Progenitor cell of endocrine pancreas (in vitro differentiated cells): ENCODE results near the gene DGKG. TPM values are rescaled to one million over a fixed set of nuclear protein-coding genes. Genes with fewer than 3 reads are reported as not detected.

Experiments used
- DNase-seq: peaks from one replicate; pipeline ENCODE4 v3.0.0; 2021; ENCODE audit warnings: low spot score; ENCODE audit not compliant: unreplicated experiment
- H3K27ac Mint-ChIP-seq: 2 replicates; pipeline ENCODE4 v1.8.0; 2021; ENCODE audit warnings: mild to moderate bottlenecking, moderate library complexity, mixed read lengths
- H3K27me3 Mint-ChIP-seq: 2 replicates; pipeline ENCODE4 v1.8.0; 2021; ENCODE audit warnings: mixed read lengths
- H3K36me3 Mint-ChIP-seq: 2 replicates; pipeline ENCODE4 v1.8.0; 2022; ENCODE audit warnings: mixed read lengths; ENCODE audit not compliant: insufficient read depth
- H3K4me1 Mint-ChIP-seq: 2 replicates; pipeline ENCODE4 v1.8.0; 2021; ENCODE audit warnings: low read depth, mixed read lengths
- H3K4me3 Mint-ChIP-seq: 2 replicates; pipeline ENCODE4 v1.8.0; 2021; ENCODE audit warnings: low read depth, mild to moderate bottlenecking, moderate library complexity, mixed read lengths
- H3K9me3 Mint-ChIP-seq: 2 replicates; pipeline ENCODE4 v1.8.0; 2021; ENCODE audit warnings: low read depth, mixed read lengths
- total RNA-seq: library from RNA; stranded (reverse); gene quantifications from 2 replicates; pipeline ENCODE4 v1.2.1, GENCODE V29; 2021
- TF ChIP-seq, protein P1 (sequence below): fragments of 200-600 bp; sonication (generic); IDR thresholded peaks from one replicate; pipeline ENCODE4 v1.5.0; 2021; ENCODE audit warnings: antibody characterized with exemption, mild to moderate bottlenecking; ENCODE audit not compliant: unreplicated experiment

Gene DGKG
- total RNA-seq, 1 donor from 2014 or later, result 0.17 TPM

DNA sequence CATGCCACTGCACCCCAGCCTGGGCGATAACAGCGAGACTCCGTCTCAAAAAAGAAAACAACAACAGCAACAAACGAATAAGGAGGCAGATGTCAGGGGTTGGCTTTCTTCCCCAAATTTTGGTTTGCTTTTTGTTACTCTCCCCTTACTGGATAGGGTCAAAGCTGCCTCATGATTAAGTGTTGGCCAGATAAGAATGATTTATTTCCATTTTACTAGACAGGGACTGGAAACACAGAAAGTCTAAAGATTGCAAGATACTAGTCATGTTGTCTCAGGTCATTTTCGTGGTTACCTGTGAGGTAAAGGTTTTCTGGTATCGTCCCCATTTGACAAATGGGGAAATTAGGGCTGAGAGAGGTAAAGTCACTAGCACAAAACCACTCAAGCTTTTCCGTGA lies 234.6 kb downstream of the DGKG start:
- TF ChIP-seq, protein P1, sequence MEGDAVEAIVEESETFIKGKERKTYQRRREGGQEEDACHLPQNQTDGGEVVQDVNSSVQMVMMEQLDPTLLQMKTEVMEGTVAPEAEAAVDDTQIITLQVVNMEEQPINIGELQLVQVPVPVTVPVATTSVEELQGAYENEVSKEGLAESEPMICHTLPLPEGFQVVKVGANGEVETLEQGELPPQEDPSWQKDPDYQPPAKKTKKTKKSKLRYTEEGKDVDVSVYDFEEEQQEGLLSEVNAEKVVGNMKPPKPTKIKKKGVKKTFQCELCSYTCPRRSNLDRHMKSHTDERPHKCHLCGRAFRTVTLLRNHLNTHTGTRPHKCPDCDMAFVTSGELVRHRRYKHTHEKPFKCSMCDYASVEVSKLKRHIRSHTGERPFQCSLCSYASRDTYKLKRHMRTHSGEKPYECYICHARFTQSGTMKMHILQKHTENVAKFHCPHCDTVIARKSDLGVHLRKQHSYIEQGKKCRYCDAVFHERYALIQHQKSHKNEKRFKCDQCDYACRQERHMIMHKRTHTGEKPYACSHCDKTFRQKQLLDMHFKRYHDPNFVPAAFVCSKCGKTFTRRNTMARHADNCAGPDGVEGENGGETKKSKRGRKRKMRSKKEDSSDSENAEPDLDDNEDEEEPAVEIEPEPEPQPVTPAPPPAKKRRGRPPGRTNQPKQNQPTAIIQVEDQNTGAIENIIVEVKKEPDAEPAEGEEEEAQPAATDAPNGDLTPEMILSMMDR, result no peak
- peaks cover 4% of the 10 kb centered on the region for H3K27me3 Mint-ChIP-seq
- no peak overlapping the region for H3K27ac Mint-ChIP-seq
- DNase-seq, result no peak
- H3K36me3 Mint-ChIP-seq, result no peaks in the 10 kb centered on the region
- H3K4me3 Mint-ChIP-seq, result no peak overlapping the region
- no peaks in the 10 kb centered on the region for H3K9me3 Mint-ChIP-seq
- peaks cover 14% of the 10 kb centered on the region for H3K4me1 Mint-ChIP-seq

DNA sequence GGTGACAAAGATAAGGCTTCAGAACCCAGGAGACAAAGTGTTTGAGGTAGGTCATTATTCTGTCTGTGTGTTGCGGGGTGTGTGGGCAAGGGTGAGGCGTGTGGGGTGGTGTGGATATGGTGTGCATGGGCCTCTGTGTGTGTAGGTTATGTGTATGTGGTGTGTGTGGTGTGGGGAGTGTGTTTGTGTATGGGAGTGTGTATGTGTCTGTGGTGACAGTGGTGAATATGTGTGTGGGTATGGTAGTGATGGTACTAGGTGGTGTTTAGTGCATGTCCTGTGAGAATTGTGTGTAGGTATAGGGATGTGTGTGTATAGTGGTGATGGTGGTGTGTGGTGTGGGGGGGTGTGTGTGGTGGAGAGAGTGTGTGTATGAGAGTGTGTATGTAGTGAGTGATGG lies 236.9 kb downstream of the DGKG start:
- no peak overlapping the region for H3K27ac Mint-ChIP-seq
- no peaks in the 10 kb centered on the region for H3K9me3 Mint-ChIP-seq
- no peak for DNase-seq
- H3K4me3 Mint-ChIP-seq, result no peak overlapping the region
- H3K36me3 Mint-ChIP-seq, result no peaks in the 10 kb centered on the region
- TF ChIP-seq, protein P1, result no peak
- peaks cover 3% of the 10 kb centered on the region for H3K27me3 Mint-ChIP-seq
- peaks cover 17% of the 10 kb centered on the region for H3K4me1 Mint-ChIP-seq

DNA sequence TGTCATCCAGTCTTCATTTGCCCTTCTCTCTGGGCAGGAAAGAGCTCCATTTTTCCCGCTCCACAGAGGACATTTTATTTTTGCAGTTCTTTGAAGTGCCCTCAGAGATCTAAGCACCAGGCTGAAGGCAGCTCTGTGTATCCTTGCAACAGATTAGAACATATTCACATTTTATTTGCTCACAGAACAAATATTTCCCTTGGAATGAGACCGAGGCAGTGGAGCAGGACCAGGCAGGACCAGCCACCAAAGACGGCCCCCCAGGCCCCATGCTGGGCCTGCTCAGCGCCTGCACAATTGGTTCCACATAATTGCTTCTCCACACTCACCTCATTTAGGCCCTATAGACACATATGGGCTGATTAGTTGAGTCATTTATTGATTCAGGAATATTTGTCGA lies 237.4 kb downstream of the DGKG start:
- peaks cover 3% of the 10 kb centered on the region for H3K27me3 Mint-ChIP-seq

DNA sequence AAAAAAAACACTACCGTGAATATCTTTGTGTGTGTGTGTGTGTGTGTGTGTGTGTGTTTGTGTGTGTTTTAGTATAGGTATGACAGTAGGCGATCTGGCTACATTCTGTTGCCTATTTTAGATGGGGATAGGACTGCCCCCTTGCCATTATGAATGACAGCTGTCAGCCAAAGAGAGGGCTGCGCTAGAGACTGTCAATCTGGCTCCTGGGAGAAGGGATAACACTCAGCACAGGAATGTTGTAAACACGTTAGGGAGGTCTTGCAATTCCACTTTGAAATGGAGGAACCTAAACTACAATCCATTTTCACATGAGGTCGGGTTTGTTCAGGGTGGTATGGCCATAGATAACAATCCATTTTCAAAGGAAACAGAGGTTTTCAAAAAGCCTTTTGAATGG lies 239.0 kb downstream of the DGKG start:
- H3K4me3 Mint-ChIP-seq, result no peak overlapping the region
- no peak for DNase-seq
- H3K36me3 Mint-ChIP-seq, result no peaks in the 10 kb centered on the region
- H3K27me3 Mint-ChIP-seq, result peaks cover 3% of the 10 kb centered on the region
- no peaks in the 10 kb centered on the region for H3K9me3 Mint-ChIP-seq
- peaks cover 17% of the 10 kb centered on the region for H3K4me1 Mint-ChIP-seq
- TF ChIP-seq, protein P1, result no peak
- H3K27ac Mint-ChIP-seq, result no peak overlapping the region

More for the DNA sequence above, 237.4 kb downstream of the DGKG start:
- TF ChIP-seq, protein P1, result no peak
- Mint-ChIP-seq H3K36me3 (no peaks in the 10 kb centered on the region), H3K4me3 (no peak overlapping the region), H3K27ac (no peak overlapping the region), H3K4me1 (peaks cover 17% of the 10 kb centered on the region), H3K9me3 (no peaks in the 10 kb centered on the region)
- no peak for DNase-seq

DNA sequence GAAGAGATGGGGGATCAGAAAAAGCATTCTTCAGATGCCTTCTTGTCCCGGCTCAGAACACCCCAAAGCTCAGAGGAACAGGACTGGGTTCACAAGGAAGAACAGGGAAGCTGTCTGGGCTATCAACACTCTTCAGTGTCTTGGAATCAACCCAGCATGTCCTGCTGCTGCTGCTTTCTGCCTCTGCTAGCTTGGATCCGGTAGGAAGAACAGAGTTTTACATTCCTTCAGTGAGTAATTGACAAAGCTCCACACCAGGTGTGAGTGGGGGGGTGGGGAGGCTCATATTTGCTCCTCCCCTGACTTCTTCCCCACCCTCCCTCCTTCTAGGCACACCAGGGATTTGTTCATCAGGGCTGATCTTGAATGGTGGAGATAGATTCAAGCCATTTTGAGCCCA lies 240.1 kb downstream of the DGKG start:
- peaks cover 3% of the 10 kb centered on the region for H3K27me3 Mint-ChIP-seq
- peaks cover 22% of the 10 kb centered on the region for H3K4me1 Mint-ChIP-seq
- no peaks in the 10 kb centered on the region for H3K9me3 Mint-ChIP-seq
- TF ChIP-seq, protein P1, result no peak
- no peak overlapping the region for H3K27ac Mint-ChIP-seq
- no peak for DNase-seq
- no peaks in the 10 kb centered on the region for H3K36me3 Mint-ChIP-seq
- H3K4me3 Mint-ChIP-seq, result no peak overlapping the region
